ENCODE results near the gene ROBO1. TPM values are rescaled to one million over a fixed set of nuclear protein-coding genes. Genes with fewer than 3 reads are reported as not detected.

Gene ROBO1
- total and polyA plus RNA-seq, 2 donors from 2014 or later, result 2.1 to 22.1 TPM

DNA sequence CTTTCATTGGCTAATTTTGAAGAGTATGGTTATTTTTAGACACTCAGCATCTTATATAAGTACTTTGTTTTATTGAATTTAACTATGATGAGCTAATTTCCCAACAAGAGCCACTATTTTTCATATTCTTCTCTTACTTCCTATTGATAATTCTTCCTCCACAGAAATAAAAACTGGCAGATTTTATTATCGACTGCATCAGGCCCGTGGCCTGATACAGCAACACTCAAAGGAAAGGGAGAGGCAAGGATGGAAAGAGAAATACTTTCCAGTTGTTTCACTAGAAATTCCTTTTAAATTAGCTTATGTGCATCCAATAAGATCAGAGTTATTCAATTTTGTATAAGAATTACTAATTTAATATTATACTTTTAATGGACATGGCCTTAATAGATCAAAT lies 886.3 kb downstream of the ROBO1 start:
- H3K36me3 ChIP-seq (ENCODE audit: control insufficient read depth in 2 of 3, insufficient read depth in 3 of 3, low read length in 3 of 3), result no peaks in the 10 kb centered on the region
- no peaks in the 10 kb centered on the region for H3K9me3 ChIP-seq (ENCODE audit: control insufficient read depth in 2 of 3, insufficient read depth in 1 of 3, low read length in 3 of 3)
- DNase-seq (no peak), FAIRE-seq (no peak)
- H3K27me3 ChIP-seq (ENCODE audit: control insufficient read depth, insufficient read depth, low read length), result no peaks in the 10 kb centered on the region
- H3K9ac ChIP-seq (ENCODE audit: low read length in 3 of 3), result no peak overlapping the region
- no peak overlapping the region for H3K4me3 ChIP-seq (ENCODE audit: low read length in 3 of 3)
- intact Hi-C loops (cut with DNase I), result no loop called here
- TF ChIP-seq, protein P1, sequence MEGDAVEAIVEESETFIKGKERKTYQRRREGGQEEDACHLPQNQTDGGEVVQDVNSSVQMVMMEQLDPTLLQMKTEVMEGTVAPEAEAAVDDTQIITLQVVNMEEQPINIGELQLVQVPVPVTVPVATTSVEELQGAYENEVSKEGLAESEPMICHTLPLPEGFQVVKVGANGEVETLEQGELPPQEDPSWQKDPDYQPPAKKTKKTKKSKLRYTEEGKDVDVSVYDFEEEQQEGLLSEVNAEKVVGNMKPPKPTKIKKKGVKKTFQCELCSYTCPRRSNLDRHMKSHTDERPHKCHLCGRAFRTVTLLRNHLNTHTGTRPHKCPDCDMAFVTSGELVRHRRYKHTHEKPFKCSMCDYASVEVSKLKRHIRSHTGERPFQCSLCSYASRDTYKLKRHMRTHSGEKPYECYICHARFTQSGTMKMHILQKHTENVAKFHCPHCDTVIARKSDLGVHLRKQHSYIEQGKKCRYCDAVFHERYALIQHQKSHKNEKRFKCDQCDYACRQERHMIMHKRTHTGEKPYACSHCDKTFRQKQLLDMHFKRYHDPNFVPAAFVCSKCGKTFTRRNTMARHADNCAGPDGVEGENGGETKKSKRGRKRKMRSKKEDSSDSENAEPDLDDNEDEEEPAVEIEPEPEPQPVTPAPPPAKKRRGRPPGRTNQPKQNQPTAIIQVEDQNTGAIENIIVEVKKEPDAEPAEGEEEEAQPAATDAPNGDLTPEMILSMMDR (IDR thresholded peaks at IDR 0.05; ENCODE audit: borderline replicate concordance, extremely low read depth, insufficient read depth), result no peak
- H3K27ac ChIP-seq (ENCODE audit: low read depth in 2 of 2, low read length in 2 of 2), result no peak overlapping the region
- no peaks in the 10 kb centered on the region for H3K4me1 ChIP-seq (ENCODE audit: control insufficient read depth in 2 of 3, insufficient read depth in 2 of 3, low read depth in 1 of 3, low read length in 3 of 3)

DNA sequence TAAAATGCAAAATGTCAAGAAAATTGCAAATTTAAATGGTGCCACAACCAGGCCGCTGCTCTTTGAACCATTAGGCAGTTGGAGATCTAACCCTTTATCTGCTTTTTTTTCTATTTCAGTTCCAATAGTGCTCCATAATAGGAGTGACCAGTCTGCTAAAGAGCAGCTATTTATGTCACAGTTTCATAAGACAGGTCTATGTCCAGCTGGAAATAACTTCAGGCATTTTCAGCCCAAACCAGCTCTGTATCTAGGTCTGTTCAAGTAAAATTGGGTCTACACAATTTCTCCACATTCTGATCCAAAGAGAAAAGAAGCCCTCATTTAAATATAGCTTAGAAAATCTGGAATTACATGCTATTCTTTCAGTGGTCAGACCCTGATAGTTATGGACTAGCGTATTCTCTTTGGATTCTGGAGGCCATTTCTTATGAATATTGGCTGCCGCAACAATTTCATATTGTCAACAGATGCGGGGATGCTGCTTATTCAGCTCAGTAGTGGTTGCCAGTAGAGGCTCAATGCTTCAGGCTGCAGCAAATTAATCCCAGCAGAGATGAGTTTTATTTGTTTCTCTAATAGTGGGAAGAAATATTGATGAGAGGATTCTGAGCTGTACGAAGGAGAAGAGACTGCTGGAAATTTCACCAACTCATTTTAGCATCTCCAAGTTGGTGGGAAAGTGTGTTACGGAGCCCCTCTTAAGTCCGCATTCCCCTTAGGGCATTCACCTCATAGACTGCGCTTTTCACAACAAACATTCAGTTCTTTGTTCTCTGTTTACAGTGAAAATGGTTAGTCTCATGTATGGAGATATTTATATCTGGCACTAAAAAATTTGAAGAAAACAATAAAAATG lies 887.0 kb downstream of the ROBO1 start:
- Histone ChIP-seq H3K27ac (ENCODE audit: low read depth in 2 of 2, low read length in 2 of 2) (no peak overlapping the region), H3K4me3 (ENCODE audit: low read length in 3 of 3) (no peak overlapping the region), H3K9ac (ENCODE audit: low read length in 3 of 3) (no peak overlapping the region), H3K27me3 (ENCODE audit: control insufficient read depth, insufficient read depth, low read length) (no peaks in the 10 kb centered on the region), H3K36me3 (ENCODE audit: control insufficient read depth in 2 of 3, insufficient read depth in 3 of 3, low read length in 3 of 3) (no peaks in the 10 kb centered on the region), H3K9me3 (ENCODE audit: control insufficient read depth in 2 of 3, insufficient read depth in 1 of 3, low read length in 3 of 3) (no peaks in the 10 kb centered on the region), H3K4me1 (ENCODE audit: control insufficient read depth in 2 of 3, insufficient read depth in 2 of 3, low read depth in 1 of 3, low read length in 3 of 3) (no peaks in the 10 kb centered on the region)
- intact Hi-C loops (cut with DNase I), result no loop called here
- FAIRE-seq (no peak), DNase-seq (no peak)
- TF ChIP-seq, protein P1 (IDR thresholded peaks at IDR 0.05; ENCODE audit: borderline replicate concordance, extremely low read depth, insufficient read depth), result no peak

DNA sequence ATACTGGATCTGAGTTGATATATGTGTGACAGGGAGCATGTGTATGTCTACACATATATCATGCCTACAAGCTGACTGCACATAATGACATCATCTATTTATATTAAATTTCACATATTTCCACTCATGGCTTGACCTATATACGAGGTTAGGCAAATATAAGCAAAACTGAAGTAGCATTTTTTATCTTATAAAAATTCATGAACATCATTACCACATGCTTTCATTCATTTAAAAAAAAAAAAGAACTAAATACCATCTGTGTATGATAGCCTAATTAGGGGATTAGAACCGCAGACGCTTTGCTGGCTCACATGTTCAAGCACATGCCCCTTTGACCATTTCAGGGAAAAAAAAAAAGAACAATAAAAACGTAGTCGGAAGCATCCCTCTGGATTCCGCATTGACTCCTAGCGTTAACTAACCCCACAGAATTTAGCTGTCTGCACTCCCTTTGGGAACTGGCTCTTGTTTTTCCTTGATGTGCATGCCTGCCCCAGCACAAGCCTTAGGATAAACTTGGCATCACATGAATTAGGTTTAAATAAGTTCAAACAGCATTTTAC lies 888.4 kb downstream of the ROBO1 start:
- Histone ChIP-seq H3K4me3 (ENCODE audit: low read length in 3 of 3) (no peak overlapping the region), H3K36me3 (ENCODE audit: control insufficient read depth in 2 of 3, insufficient read depth in 3 of 3, low read length in 3 of 3) (no peaks in the 10 kb centered on the region), H3K27me3 (ENCODE audit: control insufficient read depth, insufficient read depth, low read length) (no peaks in the 10 kb centered on the region), H3K27ac (ENCODE audit: low read depth in 2 of 2, low read length in 2 of 2) (no peak overlapping the region), H3K9me3 (ENCODE audit: control insufficient read depth in 2 of 3, insufficient read depth in 1 of 3, low read length in 3 of 3) (no peaks in the 10 kb centered on the region), H3K4me1 (ENCODE audit: control insufficient read depth in 2 of 3, insufficient read depth in 2 of 3, low read depth in 1 of 3, low read length in 3 of 3) (no peaks in the 10 kb centered on the region), H3K9ac (ENCODE audit: low read length in 3 of 3) (no peak overlapping the region)
- no peak for FAIRE-seq
- TF ChIP-seq, protein P1 (IDR thresholded peaks at IDR 0.05; ENCODE audit: borderline replicate concordance, extremely low read depth, insufficient read depth), result no peak
- intact Hi-C loops (cut with DNase I), result no loop called here
- DNase-seq, result peak in 2 of 5 donors; percentile 52 to 60

Measured in kidney (tissue), 14 donors.